ENCODE measurements around the gene CRMP1. TPM values are rescaled to one million over a fixed set of nuclear protein-coding genes. Genes with fewer than 3 reads are reported as not detected.

CRMP1 gene
- total and polyA plus RNA-seq, 2 of the 8 experiments (the other 6 are each of a cell fraction or from before 2014, with no cell fraction given), result 120 to 131 TPM

- peak overlapping the region; percentile 75; the same call in 1 of the 2 replicates for H2BK12ac ChIP-seq (ENCODE audit: low read depth, low read length)
- H3K27ac ChIP-seq (ENCODE audit: low read depth, low read length), result no peak overlapping the region
- ChIA-PET POLR2A (ENCODE audit: partially characterized antibody) (interaction anchor here (0.7 kb wide), 1 partner anchor 9 kb away, joined by 3 read pairs; no protein-coding TSS in a partner anchor), CTCF (ENCODE audit: partially characterized antibody) (interaction anchor here (0.6 to 2.0 kb wide), 6 partner anchors 18 to 97 kb away, joined by 3 to 6 read pairs (median 4); no protein-coding TSS in a partner anchor)
- DNase-seq (ENCODE audit: low read depth in 1 of 2, low spot score in 2 of 2) (no peak), FAIRE-seq (no peak)
- H2BK20ac ChIP-seq (ENCODE audit: low read length), result no peak overlapping the region
- H4K91ac ChIP-seq (replicated peaks; ENCODE audit: insufficient read length, low read length), result no peak overlapping the region
- H3K18ac ChIP-seq (ENCODE audit: extremely low read depth, low read length), result no peak overlapping the region
- H3K23me2 ChIP-seq (ENCODE audit: low read depth, low read length), result no peaks in the 10 kb centered on the region
- H3K56ac ChIP-seq (replicated peaks; ENCODE audit: insufficient read length, low read depth, low read length), result no peak overlapping the region
- H3K14ac ChIP-seq (ENCODE audit: insufficient read length), result no peak overlapping the region
- no peak overlapping the region for H3K23ac ChIP-seq (ENCODE audit: insufficient read length)
- no peak overlapping the region for H4K5ac ChIP-seq (ENCODE audit: insufficient read length, low read depth, low read length)
- H3K9ac ChIP-seq (replicated peaks in 1 of 4; ENCODE audit: extremely low read depth in 1 of 4, low read depth in 3 of 4, low read length in 3 of 4), result no peak overlapping the region
- no peaks in the 10 kb centered on the region for H4K20me1 ChIP-seq (replicated peaks in 1 of 2; ENCODE audit: control insufficient read depth in 1 of 2, insufficient read depth in 2 of 2, low read length in 2 of 2)
- no peak overlapping the region for H3K4me3 ChIP-seq (ENCODE audit: extremely low read depth in 1 of 4, insufficient read depth in 2 of 4, low read depth in 3 of 4, low read length in 4 of 4)
- no peaks in the 10 kb centered on the region for H3K79me2 ChIP-seq (ENCODE audit: control insufficient read depth in 1 of 2, insufficient read depth in 2 of 2, low read length in 2 of 2)
- H2AK5ac ChIP-seq (ENCODE audit: low read depth, low read length), result 0 out of 2 replicates have a peak overlapping the region, but pooled peaks have one; percentile 39
- H3K4me1 ChIP-seq (replicated peaks in 1 of 4; ENCODE audit: control insufficient read depth in 3 of 4, insufficient read depth in 4 of 4, low read length in 3 of 4), result peaks cover 0 to 7% (median 3%) of the 10 kb centered on the region in 4 experiments; a peak in 4 of 7 replicates
- no peak overlapping the region for H2AFZ ChIP-seq (ENCODE audit: low read length)
- no peak overlapping the region for H3K4ac ChIP-seq (replicated peaks; ENCODE audit: insufficient read length, low read depth, low read length)
- H2BK15ac ChIP-seq (ENCODE audit: low read length), result no peak overlapping the region
- WGBS, 2 experiments (ENCODE audit: extremely low coverage in 1 of 2, insufficient coverage in 1 of 2, insufficient read length in 1 of 2, insufficient replicate concordance in 2 of 2, low coverage in 1 of 2, low lambda C conversion rate in 2 of 2, missing lambda C conversion rate in 1 of 2), result 85% methylated on average over 16 of the region's 16 CpGs; no CpG with 5 or more reads in 1 of the 2 experiments
- TF ChIP-seq ASH2L (IDR thresholded peaks at IDR 0.05; ENCODE audit: low read length) (no peak), SP4 (IDR thresholded peaks at IDR 0.05; ENCODE audit: low read length) (no peak), KDM1A (IDR thresholded peaks at IDR 0.05; ENCODE audit: borderline replicate concordance, low read length) (no peak)
- H3K27me3 ChIP-seq (replicated peaks in 1 of 4; ENCODE audit: control insufficient read depth in 3 of 4, extremely low read depth in 1 of 4, insufficient read depth in 3 of 4, low read length in 3 of 4), result peaks cover 0 to 4% (median 0%) of the 10 kb centered on the region in 4 experiments; a peak in 1 of 7 replicates
- H4K8ac ChIP-seq (ENCODE audit: extremely low read depth, insufficient read depth, low read length), result no peak overlapping the region
- H2BK120ac ChIP-seq (replicated peaks; ENCODE audit: low read depth, low read length), result no peak overlapping the region
- no peaks in the 10 kb centered on the region for H3K9me3 ChIP-seq (ENCODE audit: insufficient read depth in 2 of 2, low read depth in 1 of 2, low read length in 1 of 2)
- H3K4me2 ChIP-seq (ENCODE audit: insufficient read depth in 1 of 2, low read depth in 2 of 2, low read length in 2 of 2), result no peak overlapping the region
- no peaks in the 10 kb centered on the region for H3K36me3 ChIP-seq (ENCODE audit: control insufficient read depth in 2 of 4, insufficient read depth in 4 of 4, low read length in 3 of 4)
- no peak overlapping the region for H2BK5ac ChIP-seq (ENCODE audit: low read depth, low read length)
- H3K79me1 ChIP-seq (ENCODE audit: low read depth, low read length), result no peaks in the 10 kb centered on the region
Measured at GRCh38 chr4:5933996-5934831, 41.3 kb upstream of the CRMP1 start.

Data from H1 (cell line).